ENCODE results near the gene PDPN. TPM values are rescaled to one million over a fixed set of nuclear protein-coding genes. Genes with fewer than 3 reads are reported as not detected.

Gene PDPN
- total and polyA plus RNA-seq, 2 of the 4 experiments (the other 2 are of a cell fraction), result 0.31 TPM; not detected in 1

DNA sequence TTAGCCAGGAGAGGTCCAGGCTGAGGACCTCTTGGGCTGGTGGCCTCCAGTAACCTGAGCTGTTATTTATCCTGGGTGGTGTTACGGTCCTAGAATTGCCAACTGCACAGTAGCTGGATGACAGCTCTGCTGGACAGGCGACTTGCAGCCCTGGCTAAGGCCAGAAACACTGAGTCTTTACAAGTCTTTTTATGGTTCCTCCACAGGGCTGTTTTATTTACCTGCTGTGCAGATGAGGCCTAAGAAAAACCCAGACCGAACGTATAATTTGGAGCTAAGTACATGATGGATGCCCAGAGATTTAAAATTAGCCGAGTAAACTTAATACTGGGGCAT, 39.4 kb upstream of the PDPN start:
- no peak overlapping the region for H4K5ac ChIP-seq (ENCODE audit: low read depth, low read length)
- ChIA-PET POLR2A (ENCODE audit: unreplicated experiment) (no interaction called here), CTCF (interaction anchor here (0.5 to 0.7 kb wide), 2 partner anchors 139 to 797 kb away, joined by 3 to 4 read pairs; no protein-coding TSS in a partner anchor)
- no CpG with 5 or more reads among the region's 5 CpGs for whole genome bisulfite sequencing, 2 experiments (ENCODE audit: extremely low coverage in 2 of 2, insufficient read length in 1 of 2)
- H2AFZ ChIP-seq (replicated peaks; ENCODE audit: low read length, poor library complexity), result no peak overlapping the region
- H4K91ac ChIP-seq (ENCODE audit: insufficient read depth, low read depth, low read length), result no peak overlapping the region
- H3K27me3 ChIP-seq (ENCODE audit: control insufficient read depth, insufficient read depth, low read length), result no peaks in the 10 kb centered on the region
- H3K79me1 ChIP-seq (ENCODE audit: low read depth in 1 of 2, low read length in 2 of 2), result no peaks in the 10 kb centered on the region
- no peak overlapping the region for H2AK5ac ChIP-seq (ENCODE audit: low read depth, low read length)
- no peak overlapping the region for H4K8ac ChIP-seq (ENCODE audit: low read depth in 2 of 2, low read length in 2 of 2)
- H2BK15ac ChIP-seq (ENCODE audit: low read depth, low read length), result no peak overlapping the region
- H2BK20ac ChIP-seq (ENCODE audit: low read depth, low read length), result no peak overlapping the region
- no peak overlapping the region for H3K9ac ChIP-seq (ENCODE audit: low read depth, low read length)
- no peak overlapping the region for H2AK9ac ChIP-seq (replicated peaks; ENCODE audit: low read depth, low read length, poor library complexity)
- no peak overlapping the region for H3K14ac ChIP-seq (replicated peaks; ENCODE audit: low read depth, low read length)
- BruUV-seq (replicated peaks), result no TSS peak
- H3K4me3 ChIP-seq (ENCODE audit: insufficient read depth, low read depth, low read length), result no peak overlapping the region
- H2BK120ac ChIP-seq (ENCODE audit: low read depth, low read length), result no peak overlapping the region
- DNase-seq, result no peak
- no peak for ATAC-seq (ENCODE audit: low read depth)
- H3K18ac ChIP-seq (ENCODE audit: low read depth, low read length), result no peak overlapping the region
- no peaks in the 10 kb centered on the region for H3K9me1 ChIP-seq (ENCODE audit: insufficient read depth, low read length)
- no peak overlapping the region for H3K56ac ChIP-seq (ENCODE audit: extremely low read depth, insufficient read depth, low read length)
- H3K23ac ChIP-seq (ENCODE audit: low read depth, low read length), result no peak overlapping the region
- intact Hi-C loops (cut with micrococcal nuclease) (no loop called here), in situ Hi-C loops (cut with MboI; ENCODE audit: low sequenced_read_pairs) (no loop called here), dilution Hi-C loops (cut with HindIII; ENCODE audit: low sequenced_read_pairs, unreplicated experiment) (no loop called here)
- TF ChIP-seq, protein P1, sequence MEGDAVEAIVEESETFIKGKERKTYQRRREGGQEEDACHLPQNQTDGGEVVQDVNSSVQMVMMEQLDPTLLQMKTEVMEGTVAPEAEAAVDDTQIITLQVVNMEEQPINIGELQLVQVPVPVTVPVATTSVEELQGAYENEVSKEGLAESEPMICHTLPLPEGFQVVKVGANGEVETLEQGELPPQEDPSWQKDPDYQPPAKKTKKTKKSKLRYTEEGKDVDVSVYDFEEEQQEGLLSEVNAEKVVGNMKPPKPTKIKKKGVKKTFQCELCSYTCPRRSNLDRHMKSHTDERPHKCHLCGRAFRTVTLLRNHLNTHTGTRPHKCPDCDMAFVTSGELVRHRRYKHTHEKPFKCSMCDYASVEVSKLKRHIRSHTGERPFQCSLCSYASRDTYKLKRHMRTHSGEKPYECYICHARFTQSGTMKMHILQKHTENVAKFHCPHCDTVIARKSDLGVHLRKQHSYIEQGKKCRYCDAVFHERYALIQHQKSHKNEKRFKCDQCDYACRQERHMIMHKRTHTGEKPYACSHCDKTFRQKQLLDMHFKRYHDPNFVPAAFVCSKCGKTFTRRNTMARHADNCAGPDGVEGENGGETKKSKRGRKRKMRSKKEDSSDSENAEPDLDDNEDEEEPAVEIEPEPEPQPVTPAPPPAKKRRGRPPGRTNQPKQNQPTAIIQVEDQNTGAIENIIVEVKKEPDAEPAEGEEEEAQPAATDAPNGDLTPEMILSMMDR (conservative IDR thresholded peaks at IDR 0.05; ENCODE audit: low read depth, low read length), result no peak
- no peak for TF ChIP-seq NFE2L2 (IDR thresholded peaks at IDR 0.05; ENCODE audit: low read depth, low read length)
- TF ChIP-seq MAZ (IDR thresholded peaks at IDR 0.05; ENCODE audit: borderline replicate concordance, low read depth, low read length), result no peak
- TF ChIP-seq SMC3 (IDR thresholded peaks at IDR 0.05; ENCODE audit: low read depth, low read length), result no peak
- TF ChIP-seq, protein P2, sequence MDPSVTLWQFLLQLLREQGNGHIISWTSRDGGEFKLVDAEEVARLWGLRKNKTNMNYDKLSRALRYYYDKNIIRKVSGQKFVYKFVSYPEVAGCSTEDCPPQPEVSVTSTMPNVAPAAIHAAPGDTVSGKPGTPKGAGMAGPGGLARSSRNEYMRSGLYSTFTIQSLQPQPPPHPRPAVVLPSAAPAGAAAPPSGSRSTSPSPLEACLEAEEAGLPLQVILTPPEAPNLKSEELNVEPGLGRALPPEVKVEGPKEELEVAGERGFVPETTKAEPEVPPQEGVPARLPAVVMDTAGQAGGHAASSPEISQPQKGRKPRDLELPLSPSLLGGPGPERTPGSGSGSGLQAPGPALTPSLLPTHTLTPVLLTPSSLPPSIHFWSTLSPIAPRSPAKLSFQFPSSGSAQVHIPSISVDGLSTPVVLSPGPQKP (IDR thresholded peaks at IDR 0.05; ENCODE audit: borderline replicate concordance, low read depth, low read length), result no peak
- no peak for TF ChIP-seq CEBPB (IDR thresholded peaks at IDR 0.05; ENCODE audit: low read depth, low read length)
- no peak for TF ChIP-seq FOS (IDR thresholded peaks at IDR 0.05; ENCODE audit: low read depth, low read length)
- TF ChIP-seq MAFK (IDR thresholded peaks at IDR 0.05; ENCODE audit: low read depth, low read length), result no peak
- no peak for TF ChIP-seq RAD21 (IDR thresholded peaks at IDR 0.05; ENCODE audit: low read length)
- TF ChIP-seq, protein P3, sequence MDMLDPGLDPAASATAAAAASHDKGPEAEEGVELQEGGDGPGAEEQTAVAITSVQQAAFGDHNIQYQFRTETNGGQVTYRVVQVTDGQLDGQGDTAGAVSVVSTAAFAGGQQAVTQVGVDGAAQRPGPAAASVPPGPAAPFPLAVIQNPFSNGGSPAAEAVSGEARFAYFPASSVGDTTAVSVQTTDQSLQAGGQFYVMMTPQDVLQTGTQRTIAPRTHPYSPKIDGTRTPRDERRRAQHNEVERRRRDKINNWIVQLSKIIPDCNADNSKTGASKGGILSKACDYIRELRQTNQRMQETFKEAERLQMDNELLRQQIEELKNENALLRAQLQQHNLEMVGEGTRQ (IDR thresholded peaks at IDR 0.05; ENCODE audit: low read depth, low read length), result no peak
- no peak for TF ChIP-seq POLR2A (IDR thresholded peaks at IDR 0.05; ENCODE audit: low read depth, low read length)
- no peak for TF ChIP-seq BHLHE40 (IDR thresholded peaks at IDR 0.05; ENCODE audit: low read depth, low read length)
- TF ChIP-seq CHD1 (IDR thresholded peaks at IDR 0.05; ENCODE audit: low read depth, low read length), result no peak
- TF ChIP-seq RCOR1 (IDR thresholded peaks at IDR 0.05; ENCODE audit: insufficient replicate concordance, low read length), result no peak
- no peak for TF ChIP-seq RFX5 (IDR thresholded peaks at IDR 0.05; ENCODE audit: low read depth, low read length)
- no peak for TF ChIP-seq MXI1 (IDR thresholded peaks at IDR 0.05; ENCODE audit: borderline replicate concordance, low read depth, low read length)
- H4K20me1 ChIP-seq (ENCODE audit: insufficient read depth, low read length), result no peaks in the 10 kb centered on the region
- no peak overlapping the region for H3K27ac ChIP-seq (ENCODE audit: insufficient read depth, low read length)
- no peak overlapping the region for H2BK5ac ChIP-seq (ENCODE audit: low read depth, low read length, poor library complexity, severe bottlenecking)
- peaks cover 34% of the 10 kb centered on the region for H3K9me3 ChIP-seq (ENCODE audit: control insufficient read depth, insufficient read depth, low read length)
- no peaks in the 10 kb centered on the region for H3K36me3 ChIP-seq (ENCODE audit: control insufficient read depth, insufficient read depth, low read length)
- H3K4ac ChIP-seq (ENCODE audit: low read depth, low read length), result no peak overlapping the region
- no peak overlapping the region for H3K4me2 ChIP-seq (ENCODE audit: low read depth, low read length)
- H3K4me1 ChIP-seq (ENCODE audit: control insufficient read depth, insufficient read depth, low read length), result no peaks in the 10 kb centered on the region

Measured in IMR-90 (cell line).